Heart left ventricle (tissue), 13 donors: Measurements from ENCODE around the gene STX8.

Source experiments
- POLR2A ChIP-seq, 2 donors: fragments of 450-650 bp; IDR thresholded peaks; one replicate each; pipeline ENCODE4 v1.6.1; 2017; ENCODE audit warnings: antibody characterized with exemption in 2 of 2, mild to moderate bottlenecking in 2 of 2, moderate library complexity in 2 of 2
- TF ChIP-seq, protein P1 (sequence below), 12 donors: fragments of 200-600 bp; sonication (generic) in 4 of 12; IDR thresholded peaks; one replicate each; pipeline versions ENCODE4 v1.5.0 to v1.8.0; 2018 to 2022; ENCODE audit warnings: antibody characterized with exemption in 12 of 12, mild to moderate bottlenecking in 5 of 12
- donor health status: ischemic (EF 13 %, LVEDD 7.1; RV severe dilation, severe dysfunction).
- donor health status: DM: no; HTN: yes; CAD: no.
- donor health status: DM: no; HTN: no; CAD: no.
- donor health status: ischemic (EF 25% LVEDD 6.9; RV normal size, moderate dysfunction).
- donor health status: ischemic (EF 25% LVEDD 5.7; RV mildly dilated, moderate dysfunction).
- donor health status: ischemic (EF 35%, LVEDD 5.7; RV mildly dilated, moderate dysfunction).
- donor health status: nonischemic (EF 11% LVEDD 7.7; RV severe dilation, severe dysfunction).
- donor health status: DM: yes; HTN: yes; CAD: no.
- donor health status: PGD.
- donor health status: ischemic (EF 29% LVEDD 5.4; RV normal size, mild dysfunction).
- donor health status: nonischemic (EF 23%, LVEDD 6.1; RV moderate dilation, normal function).

DNA sequence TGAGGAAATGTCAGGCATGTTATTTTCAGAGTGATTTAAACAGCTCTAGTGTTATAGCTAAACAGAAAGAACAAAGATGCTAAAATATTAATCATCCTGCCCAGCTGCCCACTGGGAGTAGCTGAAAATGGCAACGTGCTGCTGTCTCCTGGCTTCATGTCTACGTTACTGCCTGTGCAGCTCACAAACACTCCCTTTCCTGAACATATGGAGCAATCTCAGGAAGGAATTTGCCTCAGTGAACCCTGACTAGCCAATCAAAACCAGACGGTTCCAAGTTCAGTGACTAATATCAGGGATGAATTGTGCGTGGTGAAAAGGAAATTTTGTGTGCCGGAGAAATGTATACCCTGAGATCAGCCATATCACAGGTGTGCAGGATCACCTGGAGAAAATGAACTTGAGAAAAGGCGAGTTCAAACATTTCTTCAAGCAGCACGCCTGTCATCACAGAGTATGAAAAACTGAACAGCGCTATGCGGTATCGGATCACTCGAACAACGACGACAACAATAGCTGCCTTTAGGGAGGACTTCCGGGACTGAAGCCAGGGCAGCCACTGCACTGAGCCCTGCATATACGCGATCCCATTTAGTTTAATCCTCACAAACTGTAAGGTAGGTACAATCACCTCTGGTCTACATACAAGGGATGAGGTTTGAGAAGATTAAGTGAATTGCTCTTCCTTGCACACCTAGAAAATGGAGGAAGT is 110.3 kb downstream of the STX8 start:
- no peak for TF ChIP-seq POLR2A (IDR thresholded peaks at IDR 0.05)
- TF ChIP-seq, protein P1, sequence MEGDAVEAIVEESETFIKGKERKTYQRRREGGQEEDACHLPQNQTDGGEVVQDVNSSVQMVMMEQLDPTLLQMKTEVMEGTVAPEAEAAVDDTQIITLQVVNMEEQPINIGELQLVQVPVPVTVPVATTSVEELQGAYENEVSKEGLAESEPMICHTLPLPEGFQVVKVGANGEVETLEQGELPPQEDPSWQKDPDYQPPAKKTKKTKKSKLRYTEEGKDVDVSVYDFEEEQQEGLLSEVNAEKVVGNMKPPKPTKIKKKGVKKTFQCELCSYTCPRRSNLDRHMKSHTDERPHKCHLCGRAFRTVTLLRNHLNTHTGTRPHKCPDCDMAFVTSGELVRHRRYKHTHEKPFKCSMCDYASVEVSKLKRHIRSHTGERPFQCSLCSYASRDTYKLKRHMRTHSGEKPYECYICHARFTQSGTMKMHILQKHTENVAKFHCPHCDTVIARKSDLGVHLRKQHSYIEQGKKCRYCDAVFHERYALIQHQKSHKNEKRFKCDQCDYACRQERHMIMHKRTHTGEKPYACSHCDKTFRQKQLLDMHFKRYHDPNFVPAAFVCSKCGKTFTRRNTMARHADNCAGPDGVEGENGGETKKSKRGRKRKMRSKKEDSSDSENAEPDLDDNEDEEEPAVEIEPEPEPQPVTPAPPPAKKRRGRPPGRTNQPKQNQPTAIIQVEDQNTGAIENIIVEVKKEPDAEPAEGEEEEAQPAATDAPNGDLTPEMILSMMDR (IDR thresholded peaks at IDR 0.05), result no peak
